ENCODE measurements around the gene PTPRN2.
A peak's percentile ranks its signal among the peaks of the same experiment; 100 is the strongest.

GRCh38 chr7:157686285-157686894 is 901.2 kb downstream of the PTPRN2 start:
- TF ChIP-seq POLR2AphosphoS5 (IDR thresholded peaks at IDR 0.05; ENCODE audit: insufficient read depth, low read depth, low read length) (no peak), CTCF (IDR thresholded peaks at IDR 0.05; ENCODE audit: extremely low read depth in 1 of 2, insufficient read depth in 1 of 2, low read depth in 1 of 2, low read length in 2 of 2) (no peak), EZH2 (IDR thresholded peaks at IDR 0.05; ENCODE audit: borderline replicate concordance, low read depth, low read length, severe bottlenecking) (peak; percentile 29), MAX (IDR thresholded peaks at IDR 0.05; ENCODE audit: insufficient read depth, insufficient read length) (no peak), POLR2A (IDR thresholded peaks at IDR 0.05; ENCODE audit: low read depth, low read length) (no peak), MYC (IDR thresholded peaks at IDR 0.05; ENCODE audit: low read depth, low read length) (no peak), FOS (IDR thresholded peaks at IDR 0.05; ENCODE audit: borderline replicate concordance, insufficient read depth, low read length) (no peak)

All from endothelial cell of umbilical vein (primary cell).